ENCODE data around the gene P2RY8.
A peak's percentile ranks its signal among the peaks of the same experiment; 100 is the strongest.

P2RY8 gene

GRCh38 chrX:1500701-1501624 lies 36.0 kb downstream of the P2RY8 start:
- no peaks in the 10 kb centered on the region for H3K27me3 ChIP-seq (ENCODE audit: insufficient read depth, poor library complexity, severe bottlenecking)
- H3K27ac ChIP-seq (replicated peaks) = 0 out of 2 replicates have a peak overlapping the region, but pooled peaks have one; percentile 8
- DNase-seq (ENCODE audit: low read depth in 1 of 2, low spot score in 1 of 2) = no peak
- no peak overlapping the region for H3K4me3 ChIP-seq (replicated peaks; ENCODE audit: insufficient read depth, low read length)
- TF ChIP-seq CTCF (IDR thresholded peaks at IDR 0.05; ENCODE audit: insufficient read depth, low read length) (no peak), REST (IDR thresholded peaks at IDR 0.05; ENCODE audit: insufficient replicate concordance, low read depth) (no peak), POLR2AphosphoS5 (IDR thresholded peaks at IDR 0.05; ENCODE audit: low read depth) (no peak), SPI1 (IDR thresholded peaks at IDR 0.05; ENCODE audit: borderline replicate concordance, low read depth) (no peak), GABPA (IDR thresholded peaks at IDR 0.05; ENCODE audit: low read depth) (no peak)

GRCh38 chrX:1496076-1496475 lies 40.9 kb downstream of the P2RY8 start:
- Histone ChIP-seq H3K27me3 (ENCODE audit: insufficient read depth, poor library complexity, severe bottlenecking) (no peaks in the 10 kb centered on the region), H3K27ac (replicated peaks) (no peak overlapping the region), H3K4me3 (replicated peaks; ENCODE audit: insufficient read depth, low read length) (no peak overlapping the region)
- DNase-seq (ENCODE audit: low read depth in 1 of 2, low spot score in 1 of 2) = no peak
- no peak for TF ChIP-seq POLR2AphosphoS5 (IDR thresholded peaks at IDR 0.05; ENCODE audit: low read depth)
- no peak for TF ChIP-seq CTCF (IDR thresholded peaks at IDR 0.05; ENCODE audit: insufficient read depth, low read length)
- TF ChIP-seq SPI1 (IDR thresholded peaks at IDR 0.05; ENCODE audit: borderline replicate concordance, low read depth) = no peak
- no peak for TF ChIP-seq GABPA (IDR thresholded peaks at IDR 0.05; ENCODE audit: low read depth)
- no peak for TF ChIP-seq REST (IDR thresholded peaks at IDR 0.05; ENCODE audit: insufficient replicate concordance, low read depth)

GRCh38 chrX:1493877-1494510 lies 43.0 kb downstream of the P2RY8 start:
- no peak for TF ChIP-seq SPI1 (IDR thresholded peaks at IDR 0.05; ENCODE audit: borderline replicate concordance, low read depth)
- no peak for TF ChIP-seq CTCF (IDR thresholded peaks at IDR 0.05; ENCODE audit: insufficient read depth, low read length)
- no peak for TF ChIP-seq REST (IDR thresholded peaks at IDR 0.05; ENCODE audit: insufficient replicate concordance, low read depth)
- TF ChIP-seq POLR2AphosphoS5 (IDR thresholded peaks at IDR 0.05; ENCODE audit: low read depth) = no peak; the same call in none of the 2 replicates
- no peak for TF ChIP-seq GABPA (IDR thresholded peaks at IDR 0.05; ENCODE audit: low read depth)
- H3K27ac ChIP-seq (replicated peaks) = peak overlapping the region; percentile 34
- peak in 1 of 2 experiments; percentile 89 for DNase-seq (ENCODE audit: low read depth in 1 of 2, low spot score in 1 of 2)
- no peaks in the 10 kb centered on the region for H3K27me3 ChIP-seq (ENCODE audit: insufficient read depth, poor library complexity, severe bottlenecking)
- no peak overlapping the region; the same call in 1 of the 2 replicates for H3K4me3 ChIP-seq (replicated peaks; ENCODE audit: insufficient read depth, low read length)
